IMR-90 (cell line): ENCODE results near the gene CFD. TPM values are rescaled to one million over a fixed set of nuclear protein-coding genes. Genes with fewer than 3 reads are reported as not detected.

Experiments used
- ATAC-seq: fragments of 200-7000 bp; cut with Tn5 transposase; 2 replicates; pipeline ENCODE4 v1.9.1; 2020; ENCODE audit warnings: low read depth, mild to moderate bottlenecking, moderate library complexity
- BruUV-seq: library from RNA; stranded (reverse); fragments of 400-500 nt; replicated peaks from 2 replicates; lab custom pipeline; 2021; lab: Mats Ljungman, UMichigan
- CTCF ChIA-PET: fragments of 300-600 bp; formaldehyde crosslinking; extraction: SDS; loops from one replicate; lab custom pipeline; 2021; ENCODE audit warnings: antibody characterized with exemption; lab: Yijun Ruan, JAX
- POLR2A ChIA-PET: fragments of 300-600 bp; sonication (Branson Sonifier 250); formaldehyde crosslinking; loops from one replicate; lab custom pipeline; 2022; ENCODE audit warnings: antibody characterized with exemption; ENCODE audit not compliant: unreplicated experiment; lab: Charles Lee
- DNase-seq: peaks from one replicate; pipeline ENCODE4 v3.0.0; 2013
- H2AFZ ChIP-seq: replicated peaks from 2 replicates; pipeline ENCODE3; 2013; ENCODE audit warnings: low read length, mild to moderate bottlenecking; ENCODE audit not compliant: poor library complexity
- H2AK5ac ChIP-seq: 2 replicates; pipeline ENCODE4 v1.6.1; 2013; ENCODE audit warnings: low read depth, low read length, inconsistent platforms
- H2AK9ac ChIP-seq: replicated peaks from 2 replicates; pipeline ENCODE3; 2013; ENCODE audit warnings: mild to moderate bottlenecking, low read depth, low read length, moderate library complexity; ENCODE audit not compliant: poor library complexity
- H2BK120ac ChIP-seq: 2 replicates; pipeline ENCODE4 v1.6.1; 2013; ENCODE audit warnings: low read depth, low read length, inconsistent platforms
- H2BK15ac ChIP-seq: 3 replicates; pipeline ENCODE4 v1.6.1; 2013; ENCODE audit warnings: low read depth, low read length, inconsistent platforms
- H2BK20ac ChIP-seq: 2 replicates; pipeline ENCODE4 v1.6.1; 2013; ENCODE audit warnings: low read depth, mild to moderate bottlenecking, inconsistent platforms, low read length, moderate library complexity
- H2BK5ac ChIP-seq: 2 replicates; pipeline ENCODE4 v1.6.1; 2013; ENCODE audit warnings: mild to moderate bottlenecking, low read depth, low read length, inconsistent platforms; ENCODE audit not compliant: poor library complexity, severe bottlenecking
- H3K14ac ChIP-seq: replicated peaks from 2 replicates; pipeline ENCODE4 v1.6.1; 2013; ENCODE audit warnings: low read depth, low read length, inconsistent platforms
- H3K18ac ChIP-seq: 2 replicates; pipeline ENCODE4 v1.6.1; 2013; ENCODE audit warnings: low read depth, low read length, control low read depth
- H3K23ac ChIP-seq: 2 replicates; pipeline ENCODE4 v1.6.1; 2013; ENCODE audit warnings: low read depth, low read length, inconsistent platforms
- H3K27ac ChIP-seq: 2 replicates; pipeline ENCODE4 v1.5.1; 2013; ENCODE audit warnings: mild to moderate bottlenecking, control low read depth, low read length; ENCODE audit not compliant: insufficient read depth
- H3K27me3 ChIP-seq: 2 replicates; pipeline ENCODE4 v1.6.1; 2013; ENCODE audit warnings: low read length; ENCODE audit not compliant: control insufficient read depth, insufficient read depth
- H3K36me3 ChIP-seq: 2 replicates; pipeline ENCODE4 v1.6.1; 2013; ENCODE audit warnings: low read length, mixed read lengths; ENCODE audit not compliant: control insufficient read depth, insufficient read depth
- H3K4ac ChIP-seq: 2 replicates; pipeline ENCODE4 v1.6.1; 2013; ENCODE audit warnings: low read depth, low read length, inconsistent platforms
- H3K4me1 ChIP-seq: 2 replicates; pipeline ENCODE4 v1.6.1; 2013; ENCODE audit warnings: low read length, mixed read lengths; ENCODE audit not compliant: control insufficient read depth, insufficient read depth
- H3K4me2 ChIP-seq: 2 replicates; pipeline ENCODE4 v1.6.1; 2013; ENCODE audit warnings: low read depth, mild to moderate bottlenecking, control low read depth, low read length, moderate library complexity
- H3K4me3 ChIP-seq: 2 replicates; pipeline ENCODE4 v1.5.1; 2013; ENCODE audit warnings: low read depth, mild to moderate bottlenecking, control low read depth, low read length, moderate library complexity; ENCODE audit not compliant: insufficient read depth
- H3K56ac ChIP-seq: 2 replicates; pipeline ENCODE4 v1.6.1; 2013; ENCODE audit warnings: low read length, inconsistent platforms; ENCODE audit not compliant: insufficient read depth; ENCODE audit errors: extremely low read depth
- H3K79me1 ChIP-seq, 2 experiments: 2 replicates each; pipeline ENCODE4 v1.6.1; 2013; ENCODE audit warnings: low read length in 2 of 2, inconsistent platforms in 1 of 2, low read depth in 1 of 2
- H3K9ac ChIP-seq: 2 replicates; pipeline ENCODE4 v1.6.1; 2013; ENCODE audit warnings: low read depth, low read length, control low read depth
- H3K9me1 ChIP-seq: 2 replicates; pipeline ENCODE4 v1.6.1; 2013; ENCODE audit warnings: low read length, inconsistent platforms; ENCODE audit not compliant: insufficient read depth
- H3K9me3 ChIP-seq: 2 replicates; pipeline ENCODE4 v1.6.1; 2013; ENCODE audit warnings: low read length; ENCODE audit not compliant: control insufficient read depth, insufficient read depth
- H4K20me1 ChIP-seq: 2 replicates; pipeline ENCODE4 v1.6.1; 2013; ENCODE audit warnings: low read length, inconsistent platforms; ENCODE audit not compliant: insufficient read depth
- H4K5ac ChIP-seq: 2 replicates; pipeline ENCODE4 v1.6.1; 2013; ENCODE audit warnings: mild to moderate bottlenecking, low read depth, low read length, control low read depth
- H4K8ac ChIP-seq, 2 experiments: 2 replicates each; pipeline ENCODE4 v1.6.1; 2013; ENCODE audit warnings: low read depth in 2 of 2, low read length in 2 of 2, control low read depth in 1 of 2, inconsistent platforms in 1 of 2
- H4K91ac ChIP-seq: 2 replicates; pipeline ENCODE4 v1.6.1; 2013; ENCODE audit warnings: low read depth, low read length, inconsistent platforms; ENCODE audit not compliant: insufficient read depth
- FOS ChIP-seq: fragments of 150-350 bp; IDR thresholded peaks from 2 replicates; pipeline ENCODE4 v1.6.1; 2016; ENCODE audit warnings: low read depth, low read length
- POLR2A ChIP-seq: IDR thresholded peaks from 2 replicates; pipeline ENCODE4 v1.6.1; 2012; ENCODE audit warnings: mild to moderate bottlenecking, low read depth, low read length
- RCOR1 ChIP-seq: IDR thresholded peaks from 2 replicates; pipeline ENCODE4 v1.6.1; 2012; ENCODE audit warnings: mild to moderate bottlenecking, low read length, improper control_type of control experiment; ENCODE audit not compliant: insufficient replicate concordance
- WGBS, 2 experiments: methylation state at CpG; one replicate each; pipeline versions ENCODE4 v1.1.5 to v1.1.7; 2013; ENCODE audit warnings: missing lambda C conversion rate in 2 of 2; ENCODE audit not compliant: insufficient read length in 1 of 2; ENCODE audit errors: extremely low coverage in 2 of 2; 5-methylcytosine and 5-hydroxymethylcytosine counted together
- dilution Hi-C: fragments of 300-500 bp; cut with HindIII; formaldehyde crosslinking; loops from one replicate; pipeline ENCODE4 v1.14.3; 2018; ENCODE audit warnings: low sequenced_read_pairs; ENCODE audit not compliant: unreplicated experiment
- in situ Hi-C: fragments of 300-500 bp; cut with MboI; formaldehyde crosslinking; loops from 3 replicates; pipeline ENCODE4 v1.14.3; 2019; ENCODE audit warnings: low sequenced_read_pairs, inconsistent platforms, mixed read lengths
- intact Hi-C: fragments of 100-400 bp; cut with micrococcal nuclease; formaldehyde crosslinking; loops from 2 replicates; pipeline ENCODE4 v1.10.0; 2022
- polyA plus RNA-seq, 3 experiments: library from polyadenylated mRNA; depleted of rRNA; stranded (reverse); fragments of >200 nt; gene quantifications; 2 replicates each; pipeline ENCODE4 v1.2.3, GENCODE V29; 2012; ENCODE audit warnings: low replicate concordance in 1 of 3
- total RNA-seq: library from RNA; depleted of rRNA; stranded (reverse); fragments of >200 nt; gene quantifications from 2 replicates; pipeline ENCODE4 v1.2.3, GENCODE V29; 2012

Gene CFD
- total and polyA plus RNA-seq, 2 of the 4 experiments (the other 2 are of a cell fraction): 1.4 to 2.8 TPM

- H3K18ac ChIP-seq: no peak overlapping the region
- intact Hi-C loops: no loop called here
Observed at GRCh38 chr19:854549-854948, 4.9 kb upstream of the CFD start.

More at GRCh38 chr19:854549-854948, 4.9 kb upstream of the CFD start:
- no peak for ATAC-seq
- Histone ChIP-seq H3K9ac (no peak overlapping the region), H3K14ac (no peak overlapping the region), H3K4me1 (peaks cover 7% of the 10 kb centered on the region), H2AFZ (no peak overlapping the region), H3K4me2 (no peak overlapping the region), H2BK5ac (no peak overlapping the region), H3K23ac (no peak overlapping the region), H4K20me1 (no peaks in the 10 kb centered on the region), H3K36me3 (no peaks in the 10 kb centered on the region), H4K91ac (no peak overlapping the region), H2BK15ac (no peak overlapping the region), H2BK20ac (no peak overlapping the region), H3K27me3 (peaks cover 2% of the 10 kb centered on the region; the same call in 1 of the 2 replicates), H3K4me3 (no peak overlapping the region), H4K8ac (no peak overlapping the region), H2AK5ac (no peak overlapping the region), H4K5ac (no peak overlapping the region), H3K9me1 (no peaks in the 10 kb centered on the region), H3K79me1 (no peaks in the 10 kb centered on the region), H3K9me3 (no peaks in the 10 kb centered on the region), H2BK120ac (no peak overlapping the region), H3K27ac (no peak overlapping the region), H3K4ac (no peak overlapping the region), H2AK9ac (no peak overlapping the region), H3K56ac (no peak overlapping the region)
- dilution Hi-C loops: no loop called here
- in situ Hi-C loops: no loop called here
- no peak for DNase-seq
- CTCF ChIA-PET: interaction anchor here (0.7 to 1.6 kb wide), 2 partner anchors 34 to 147 kb away, joined by 3 to 5 read pairs; no protein-coding TSS in a partner anchor
- TF ChIP-seq RCOR1: no peak
- TF ChIP-seq FOS: no peak
- TF ChIP-seq POLR2A: no peak
- WGBS, 2 experiments: no CpG with 5 or more reads among the region's 6 CpGs
- BruUV-seq: no TSS peak
- POLR2A ChIA-PET: no interaction called here
